ENCODE data around the gene UVRAG.

UVRAG gene

GRCh38 chr11:76007166-76007565 lies 192.2 kb downstream of the UVRAG start:
- no peak overlapping the region for H3K27ac ChIP-seq
- no peaks in the 10 kb centered on the region for H3K27me3 ChIP-seq (ENCODE audit: insufficient read depth, low read depth)
- no peak for TF ChIP-seq CTCF (conservative IDR thresholded peaks at IDR 0.05; ENCODE audit: low read depth, low read length)
- no peaks in the 10 kb centered on the region for H4K20me1 ChIP-seq (ENCODE audit: insufficient read depth)
- H3K4me1 ChIP-seq (ENCODE audit: low read depth, poor library complexity, severe bottlenecking), result no peaks in the 10 kb centered on the region
- no peaks in the 10 kb centered on the region for H3K36me3 ChIP-seq (ENCODE audit: insufficient read depth)
- no peak overlapping the region for H3K4me2 ChIP-seq
- H3K79me2 ChIP-seq (ENCODE audit: insufficient read depth, low read depth), result no peaks in the 10 kb centered on the region
- no peak overlapping the region for H2AFZ ChIP-seq (ENCODE audit: low read depth)
- H3K9ac ChIP-seq, result no peak overlapping the region
- no peak overlapping the region for H3K4me3 ChIP-seq (IDR thresholded peaks at IDR 0.05; ENCODE audit: insufficient read depth, low read depth, low read length)

GRCh38 chr11:76008474-76008873 lies 193.5 kb downstream of the UVRAG start:
- H3K4me1 ChIP-seq (ENCODE audit: low read depth, poor library complexity, severe bottlenecking), result peaks cover 6% of the 10 kb centered on the region
- no peaks in the 10 kb centered on the region for H3K27me3 ChIP-seq (ENCODE audit: insufficient read depth, low read depth)
- H3K9ac ChIP-seq, result no peak overlapping the region
- no peaks in the 10 kb centered on the region for H3K36me3 ChIP-seq (ENCODE audit: insufficient read depth)
- no peak overlapping the region for H3K4me2 ChIP-seq
- H4K20me1 ChIP-seq (ENCODE audit: insufficient read depth), result no peaks in the 10 kb centered on the region
- no peak for TF ChIP-seq CTCF (conservative IDR thresholded peaks at IDR 0.05; ENCODE audit: low read depth, low read length)
- H3K79me2 ChIP-seq (ENCODE audit: insufficient read depth, low read depth), result no peaks in the 10 kb centered on the region
- no peak overlapping the region for H3K4me3 ChIP-seq (IDR thresholded peaks at IDR 0.05; ENCODE audit: insufficient read depth, low read depth, low read length)
- no peak overlapping the region for H3K27ac ChIP-seq
- no peak overlapping the region for H2AFZ ChIP-seq (ENCODE audit: low read depth)

- no peaks in the 10 kb centered on the region for H3K79me2 ChIP-seq (ENCODE audit: insufficient read depth, low read depth)
- no peaks in the 10 kb centered on the region for H4K20me1 ChIP-seq (ENCODE audit: insufficient read depth)
- no peak for TF ChIP-seq CTCF (conservative IDR thresholded peaks at IDR 0.05; ENCODE audit: low read depth, low read length)
- no peaks in the 10 kb centered on the region for H3K36me3 ChIP-seq (ENCODE audit: insufficient read depth)
- peaks cover 18% of the 10 kb centered on the region for H3K4me1 ChIP-seq (ENCODE audit: low read depth, poor library complexity, severe bottlenecking)
- H3K9ac ChIP-seq, result no peak overlapping the region
- no peaks in the 10 kb centered on the region for H3K27me3 ChIP-seq (ENCODE audit: insufficient read depth, low read depth)
- H2AFZ ChIP-seq (ENCODE audit: low read depth), result no peak overlapping the region
- no peak overlapping the region for H3K4me2 ChIP-seq
- H3K27ac ChIP-seq, result no peak overlapping the region
- H3K4me3 ChIP-seq (IDR thresholded peaks at IDR 0.05; ENCODE audit: insufficient read depth, low read depth, low read length), result no peak overlapping the region
These were observed 195.0 kb downstream of the UVRAG start for GRCh38 chr11:76010051-76010450.

- 0 out of 2 replicates have a peak, but pooled peaks have one; percentile 14 for TF ChIP-seq CTCF (conservative IDR thresholded peaks at IDR 0.05; ENCODE audit: low read depth, low read length)
- Histone ChIP-seq H3K36me3 (ENCODE audit: insufficient read depth) (no peaks in the 10 kb centered on the region), H3K4me3 (IDR thresholded peaks at IDR 0.05; ENCODE audit: insufficient read depth, low read depth, low read length) (no peak overlapping the region)
These were observed 198.5 kb downstream of the UVRAG start for GRCh38 chr11:76013526-76013925.

More at GRCh38 chr11:76013526-76013925, 198.5 kb downstream of the UVRAG start:
- Histone ChIP-seq H3K27ac (no peak overlapping the region), H3K27me3 (ENCODE audit: insufficient read depth, low read depth) (no peaks in the 10 kb centered on the region), H3K4me1 (ENCODE audit: low read depth, poor library complexity, severe bottlenecking) (peaks cover 27% of the 10 kb centered on the region), H2AFZ (ENCODE audit: low read depth) (no peak overlapping the region), H3K79me2 (ENCODE audit: insufficient read depth, low read depth) (no peaks in the 10 kb centered on the region), H4K20me1 (ENCODE audit: insufficient read depth) (no peaks in the 10 kb centered on the region), H3K9ac (no peak overlapping the region), H3K4me2 (no peak overlapping the region)
